PFSK-1 (cell line): Measurements from ENCODE around the gene GABBR2.

ENCODE experiments used
- FOXP2 ChIP-seq: optimal IDR thresholded peaks from 2 replicates; pipeline ENCODE3; 2011; ENCODE audit warnings: borderline replicate concordance, control low read depth, inconsistent platforms; ENCODE audit not compliant: insufficient read depth; ENCODE audit errors: extremely low read length, extremely low read depth
- POLR2AphosphoS5 ChIP-seq: IDR thresholded peaks from 2 replicates; pipeline ENCODE4 v1.6.1; 2012; ENCODE audit warnings: low read depth, mild to moderate bottlenecking, control low read depth, low read length, moderate library complexity
- REST ChIP-seq, 2 experiments: IDR thresholded peaks; 2 replicates each; pipeline versions ENCODE4 v1.6.1 to v1.8.0; 2011 to 2012; ENCODE audit warnings: low read depth in 2 of 2, low read length in 2 of 2, control low read depth in 1 of 2, inconsistent platforms in 1 of 2, mild to moderate bottlenecking in 1 of 2, moderate library complexity in 1 of 2; ENCODE audit not compliant: insufficient read depth in 1 of 2
- SIN3A ChIP-seq: IDR thresholded peaks from 2 replicates; pipeline ENCODE4 v1.6.1; 2012; ENCODE audit warnings: mild to moderate bottlenecking, low read length, moderate library complexity, borderline replicate concordance; ENCODE audit not compliant: insufficient read depth
- TAF1 ChIP-seq: IDR thresholded peaks from 2 replicates; pipeline ENCODE4 v1.6.1; 2012; ENCODE audit warnings: low read length, control low read depth, borderline replicate concordance; ENCODE audit not compliant: insufficient read depth

GABBR2 gene

DNA sequence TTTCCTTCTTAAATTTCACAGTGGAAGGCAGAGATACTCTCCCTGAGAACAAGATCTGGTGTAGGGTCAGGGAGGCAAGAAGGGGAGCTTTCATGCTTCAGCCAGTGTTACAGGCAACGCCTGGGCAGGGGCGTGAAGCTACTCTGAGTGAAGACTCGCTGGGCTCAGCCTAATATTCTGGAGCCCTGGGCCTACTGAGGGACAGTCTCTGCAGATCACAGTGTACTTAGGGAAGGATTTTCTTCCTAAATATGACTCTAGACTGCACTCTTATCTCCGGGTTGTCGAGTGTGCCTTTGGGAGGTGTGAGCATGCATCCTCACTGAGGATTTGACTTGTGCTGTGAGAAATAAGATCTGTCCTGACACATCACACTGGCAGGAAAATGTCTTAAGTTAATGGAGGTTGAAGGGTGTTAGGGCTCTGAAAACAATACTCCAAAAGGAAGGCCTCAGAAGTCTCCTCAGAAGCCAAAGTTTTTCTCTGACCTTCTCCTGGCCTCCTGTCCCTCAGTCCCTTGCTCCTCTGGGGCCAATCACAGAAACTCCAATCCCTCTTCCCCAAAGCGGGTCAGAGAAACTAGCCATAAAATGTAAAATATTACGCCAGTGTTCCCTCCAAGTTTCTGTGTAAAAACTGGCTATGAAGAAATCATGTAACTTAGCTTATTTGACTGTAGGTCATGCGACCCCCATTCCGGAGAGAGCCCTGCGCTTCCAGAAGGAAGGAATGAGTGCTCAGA lies 296.5 kb downstream of the GABBR2 start:
- TF ChIP-seq TAF1 (no peak), POLR2AphosphoS5 (no peak), FOXP2 (no peak), REST (IDR thresholded peaks at IDR 0.05; ENCODE audit: insufficient read depth in 1 of 2, low read depth in 2 of 2, low read length in 2 of 2) (no peak), SIN3A (no peak)

DNA sequence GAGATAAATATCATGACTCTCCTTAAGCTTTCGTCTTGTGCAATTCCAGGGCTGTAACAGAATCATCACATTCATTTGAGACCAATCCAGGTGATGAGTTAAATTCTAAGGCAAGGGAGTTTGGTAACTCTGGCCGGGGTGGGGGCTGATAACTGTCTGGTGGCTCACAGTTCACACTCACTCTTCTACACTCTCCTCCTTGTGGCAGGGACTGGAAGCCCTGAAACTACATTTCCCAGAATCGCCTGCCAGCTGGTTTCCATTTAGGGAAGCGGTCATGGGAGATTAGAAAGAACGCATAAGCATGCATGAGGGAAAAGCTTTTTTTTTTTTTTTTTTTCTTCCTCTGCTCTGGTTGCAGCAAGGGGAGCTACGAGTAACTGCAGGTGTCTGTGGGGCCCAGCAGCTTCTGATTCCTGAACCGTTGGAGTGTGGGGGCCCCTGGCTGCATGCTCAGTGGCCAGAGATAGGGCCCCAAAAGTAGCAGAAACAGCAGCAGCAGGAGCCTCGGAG lies 298.5 kb downstream of the GABBR2 start:
- no peak for TF ChIP-seq TAF1
- no peak for TF ChIP-seq REST (IDR thresholded peaks at IDR 0.05; ENCODE audit: insufficient read depth in 1 of 2, low read depth in 2 of 2, low read length in 2 of 2)
- no peak for TF ChIP-seq SIN3A
- no peak for TF ChIP-seq FOXP2
- TF ChIP-seq POLR2AphosphoS5: no peak

GRCh38 chr9:98409719-98410118 lies 299.0 kb downstream of the GABBR2 start:
- TF ChIP-seq FOXP2 (no peak), POLR2AphosphoS5 (no peak), TAF1 (no peak), REST (IDR thresholded peaks at IDR 0.05; ENCODE audit: insufficient read depth in 1 of 2, low read depth in 2 of 2, low read length in 2 of 2) (no peak), SIN3A (no peak)

GRCh38 chr9:98406469-98406868 lies 302.3 kb downstream of the GABBR2 start:
- no peak for TF ChIP-seq FOXP2
- TF ChIP-seq TAF1: no peak
- TF ChIP-seq SIN3A: no peak
- no peak for TF ChIP-seq POLR2AphosphoS5

DNA sequence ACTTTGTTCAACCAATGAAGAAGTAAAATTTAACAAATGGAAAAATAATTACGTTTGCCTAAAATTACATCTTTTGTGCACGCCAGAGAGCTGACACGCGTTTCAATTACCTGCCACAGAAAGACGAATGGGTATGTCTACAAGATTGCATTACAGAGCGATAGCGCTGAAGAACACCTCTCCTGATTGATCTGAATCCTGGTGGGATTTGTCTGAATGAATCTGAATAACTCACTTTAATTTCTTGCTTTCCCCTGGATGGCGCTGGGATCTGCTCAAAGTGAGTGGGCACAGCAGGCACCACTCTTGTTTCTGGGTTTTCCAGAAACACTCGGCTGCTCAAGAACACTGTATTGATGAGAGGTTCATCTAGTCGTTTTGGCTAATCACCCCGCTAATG lies 304.5 kb downstream of the GABBR2 start:
- TF ChIP-seq REST (IDR thresholded peaks at IDR 0.05; ENCODE audit: insufficient read depth in 1 of 2, low read depth in 2 of 2, low read length in 2 of 2) (no peak), SIN3A (no peak), FOXP2 (no peak), POLR2AphosphoS5 (no peak), TAF1 (no peak)
